GM12878 (cell line): Measurements from ENCODE around the gene SBF1. TPM values are rescaled to one million over a fixed set of nuclear protein-coding genes. Genes with fewer than 3 reads are reported as not detected.
A peak's percentile ranks its signal among the peaks of the same experiment; 100 is the strongest.

Source experiments
- ATAC-seq: fragments of 200-7000 bp; cut with Tn5 transposase; 3 replicates; pipeline ENCODE4 v1.9.1; 2020; ENCODE audit warnings: mild to moderate bottlenecking, moderate library complexity
- BruUV-seq: library from RNA; stranded (reverse); fragments of 400-500 nt; replicated peaks from 2 replicates; lab custom pipeline; 2021; lab: Mats Ljungman, UMichigan
- CTCF ChIA-PET: fragments of 300-600 bp; sonication (Branson Sonifier 250); formaldehyde crosslinking; extraction: SDS; loops from one replicate; lab custom pipeline; 2021; ENCODE audit warnings: inconsistent platforms; lab: Yijun Ruan, JAX
- POLR2A ChIA-PET: fragments of 350-600 bp; formaldehyde crosslinking; extraction: SDS; loops from one replicate; lab custom pipeline; 2021; ENCODE audit warnings: inconsistent platforms; lab: Charles Lee
- RAD21 ChIA-PET: fragments of 300-600 bp; sonication (Branson Sonifier 250); formaldehyde crosslinking; loops from one replicate; lab custom pipeline; 2023; ENCODE audit warnings: antibody characterized with exemption; ENCODE audit not compliant: unreplicated experiment; lab: Charles Lee
- SMC1A ChIA-PET: fragments of 300-600 bp; sonication (Branson Sonifier 250); formaldehyde crosslinking; loops from one replicate; lab custom pipeline; 2023; ENCODE audit not compliant: unreplicated experiment, uncharacterized antibody; lab: Charles Lee
- DNase-seq: peaks from one replicate; pipeline ENCODE4 v3.0.0-alpha.2; 2011; ENCODE audit warnings: low read depth, low spot score
- FAIRE-seq: peaks from 3 replicates; lab custom pipeline; 2011; peaks lifted over from hg19 to GRCh38; lab: Jason Lieb, UNC
- H2AFZ ChIP-seq: 2 replicates; pipeline ENCODE4 v1.6.0; 2011; ENCODE audit warnings: low read depth, low read length, control low read depth; ENCODE audit not compliant: control insufficient read depth
- H3K27ac ChIP-seq: 2 replicates; pipeline ENCODE4 v1.5.1; 2011; ENCODE audit warnings: control low read depth; ENCODE audit not compliant: control insufficient read depth, insufficient read depth
- H3K27me3 ChIP-seq, 2 experiments: replicated peaks in 1 of 2; 2 replicates each; pipeline versions ENCODE4 v1.6.0 to v1.6.1; 2011; ENCODE audit warnings: low read length in 1 of 2; ENCODE audit not compliant: control insufficient read depth in 2 of 2, insufficient read depth in 2 of 2
- H3K36me3 ChIP-seq, 2 experiments: 2 replicates each; pipeline ENCODE4 v1.5.1; 2011; ENCODE audit warnings: low read length in 1 of 2; ENCODE audit not compliant: control insufficient read depth in 2 of 2, insufficient read depth in 2 of 2
- H3K4me1 ChIP-seq: 2 replicates; pipeline ENCODE4 v1.6.1; 2011; ENCODE audit warnings: mild to moderate bottlenecking, low read length, moderate library complexity, mixed read lengths; ENCODE audit not compliant: control insufficient read depth, insufficient read depth
- H3K4me2 ChIP-seq: 2 replicates; pipeline ENCODE4 v1.6.0; 2011; ENCODE audit warnings: control low read depth; ENCODE audit not compliant: control insufficient read depth, insufficient read depth
- H3K4me3 ChIP-seq: fragments of 200-600 bp; sonication (generic); 2 replicates; pipeline ENCODE4 v1.5.1; 2016
- H3K79me2 ChIP-seq: 2 replicates; pipeline ENCODE4 v1.6.0; 2011; ENCODE audit warnings: low read length; ENCODE audit not compliant: control insufficient read depth, insufficient read depth
- H3K9ac ChIP-seq: 2 replicates; pipeline ENCODE4 v1.8.0; 2011; ENCODE audit warnings: low read length, control low read depth, mixed read lengths; ENCODE audit not compliant: control insufficient read depth, insufficient read depth
- H3K9me3 ChIP-seq: replicated peaks from 3 replicates; pipeline ENCODE4 v1.5.1; 2011; ENCODE audit warnings: mild to moderate bottlenecking, low read length; ENCODE audit not compliant: control insufficient read depth, insufficient read depth
- H4K20me1 ChIP-seq: 2 replicates; pipeline ENCODE4 v1.6.0; 2011; ENCODE audit not compliant: control insufficient read depth, insufficient read depth
- BHLHE40 ChIP-seq, 2 experiments: fragments of 450-650 bp in 1 of 2; IDR thresholded peaks; 2 replicates each; pipeline ENCODE4 v1.6.1; 2011 to 2017; ENCODE audit warnings: low read depth in 2 of 2, borderline replicate concordance in 1 of 2, improper control_type of control experiment in 1 of 2, low read length in 1 of 2, mild to moderate bottlenecking in 1 of 2
- FOXK2 ChIP-seq: fragments of 450-650 bp; IDR thresholded peaks from 2 replicates; pipeline ENCODE4 v1.6.1; 2017; ENCODE audit warnings: mild to moderate bottlenecking, moderate library complexity
- GABPA ChIP-seq: IDR thresholded peaks from 2 replicates; pipeline ENCODE4 v1.6.1; 2014; ENCODE audit warnings: antibody characterized with exemption, low read depth, mild to moderate bottlenecking, inconsistent platforms
- LARP7 ChIP-seq: fragments of 450-650 bp; IDR thresholded peaks from 2 replicates; pipeline ENCODE4 v1.6.1; 2017; ENCODE audit warnings: mild to moderate bottlenecking
- POLR2A ChIP-seq: IDR thresholded peaks from 2 replicates; pipeline ENCODE4 v1.6.1; 2011; ENCODE audit warnings: low read depth, mild to moderate bottlenecking, low read length
- RAD51 ChIP-seq: fragments of 450-650 bp; IDR thresholded peaks from 2 replicates; pipeline ENCODE4 v1.6.1; 2016; ENCODE audit warnings: moderate library complexity, mild to moderate bottlenecking, inconsistent platforms
- RELA ChIP-seq: fragments of 450-650 bp; IDR thresholded peaks from 2 replicates; pipeline ENCODE4 v1.8.0; 2014; ENCODE audit warnings: borderline replicate concordance; ENCODE audit not compliant: partially characterized antibody
- SREBF1 ChIP-seq: IDR thresholded peaks from 2 replicates; pipeline ENCODE4 v1.6.1; 2012; ENCODE audit warnings: mild to moderate bottlenecking, low read length
- STAT1 ChIP-seq: fragments of 450-650 bp; conservative IDR thresholded peaks from 2 replicates; pipeline ENCODE4 v1.6.1; 2014; ENCODE audit warnings: antibody characterized with exemption, mild to moderate bottlenecking
- WRNIP1 ChIP-seq: IDR thresholded peaks from 2 replicates; pipeline ENCODE4 v1.6.1; 2011; ENCODE audit warnings: low read depth, low read length, improper control_type of control experiment, borderline replicate concordance
- ZNF274 ChIP-seq: IDR thresholded peaks from one replicate; pipeline ENCODE4 v1.8.0; 2011; ENCODE audit not compliant: insufficient read length, insufficient read depth
- WGBS: methylation state at CpG from one replicate; pipeline ENCODE4 v1.1.6; 2016; ENCODE audit warnings: low lambda C conversion rate; ENCODE audit not compliant: insufficient replicate concordance, insufficient coverage; ENCODE audit errors: missing lambda C conversion rate; 5-methylcytosine and 5-hydroxymethylcytosine counted together
- in situ Hi-C: fragments of 300-500 bp; cut with MboI; formaldehyde crosslinking; loops from 9 replicates; pipeline ENCODE4 v1.14.3; 2018; ENCODE audit warnings: mixed read lengths
- intact Hi-C: fragments of 100-400 bp; cut with micrococcal nuclease; formaldehyde crosslinking; loops from one replicate; pipeline ENCODE4 v1.14.2; 2022; ENCODE audit not compliant: unreplicated experiment
- polyA plus RNA-seq, 11 experiments: library from polyadenylated mRNA; depleted of rRNA in 4 of 11; unstranded in 6 of 11; stranded (reverse) in 5 of 11; fragments of >200 nt; fragmentation: Nextera tagmentation in 4 of 11; fragmentation: Illumina TruSeq in 1 of 11; extraction: Ambion mirVana in 4 of 11; extraction: Trizol in 1 of 11; gene quantifications; 1 replicate in 1 of 11; 2 replicates in 10 of 11; pipeline versions ENCODE4 v1.2.1 to v1.2.3, GENCODE V29; 2011 to 2016; ENCODE audit warnings: inconsistent platforms in 2 of 11, missing spikeins in 2 of 11, low read depth in 1 of 11
- total RNA-seq, 4 experiments: library from RNA; depleted of rRNA in 3 of 4; stranded (reverse); fragments of >200 nt in 3 of 4; fragmentation: Illumina TruSeq in 1 of 4; extraction: Trizol in 1 of 4; gene quantifications; 2 replicates each; pipeline versions ENCODE4 v1.2.1 to v1.2.3, GENCODE V29; 2013 to 2021
- TF ChIP-seq, protein P1 (sequence below): IDR thresholded peaks from 2 replicates; pipeline ENCODE4 v1.6.1; 2011; ENCODE audit warnings: borderline replicate concordance, low read depth, mild to moderate bottlenecking, moderate library complexity, mixed read lengths, low read length; ENCODE audit not compliant: insufficient read depth; ENCODE audit errors: extremely low read length
- TF ChIP-seq, protein P2 (sequence below): fragments of 450-650 bp; IDR thresholded peaks from 2 replicates; pipeline ENCODE4 v1.6.1; 2016; ENCODE audit warnings: mild to moderate bottlenecking
- TF ChIP-seq, protein P3 (sequence below): fragments of 450-650 bp; IDR thresholded peaks from 2 replicates; pipeline ENCODE4 v1.6.1; 2016; ENCODE audit warnings: mild to moderate bottlenecking, moderate library complexity, borderline replicate concordance

The SBF1 gene
- total and polyA plus RNA-seq, 10 of the 15 experiments (the other 5 are each of a cell fraction or from before 2014, with no cell fraction given), result 0.23 to 95.0 (median 17.8) TPM

DNA sequence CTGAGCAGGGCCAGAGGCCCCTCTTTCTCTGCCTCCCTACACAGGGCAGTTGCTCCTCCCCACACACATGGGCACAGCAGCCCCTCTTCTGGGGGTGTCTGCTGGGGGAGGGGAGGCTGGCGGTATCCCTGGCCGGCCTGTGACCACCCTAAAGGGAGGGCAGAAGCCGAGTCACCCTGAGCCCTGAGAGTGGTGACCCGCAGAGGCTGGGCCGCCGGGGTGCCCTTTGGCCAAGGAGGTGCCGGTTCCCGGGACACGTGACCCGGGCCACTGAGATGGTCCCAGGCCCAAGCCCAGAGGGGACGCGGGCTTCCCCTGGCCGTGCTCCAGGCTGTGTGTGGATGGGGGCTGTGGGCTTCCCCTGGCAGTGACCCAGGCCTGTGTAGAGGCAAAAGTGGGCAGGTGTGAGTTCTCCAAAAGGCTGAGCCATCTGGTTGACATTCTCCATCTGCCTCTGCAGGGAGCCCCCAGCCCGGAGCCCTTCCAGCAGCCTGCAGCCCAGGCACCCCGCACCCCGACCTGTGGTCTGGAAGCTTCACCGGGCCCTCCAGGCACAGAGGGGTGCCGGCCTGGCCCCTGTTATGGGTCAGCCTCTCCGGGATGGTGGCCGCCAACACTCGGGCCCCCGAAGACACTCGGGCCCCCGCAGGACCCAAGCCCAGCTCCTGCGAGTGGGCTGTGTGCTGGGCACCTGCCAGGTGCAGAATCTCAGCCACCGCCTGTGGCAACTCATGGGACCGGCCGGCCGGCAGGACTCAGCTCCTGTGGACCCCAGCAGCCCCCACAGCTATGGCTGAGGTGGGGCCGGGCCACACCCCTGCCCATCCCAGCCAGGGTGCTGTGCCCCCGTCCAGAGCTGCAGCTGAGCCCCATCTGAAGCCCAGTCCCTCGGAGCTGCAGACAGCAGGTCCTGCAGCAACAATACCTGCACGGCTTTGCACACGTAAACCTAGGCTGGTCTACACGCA lies 7.6 kb upstream of the SBF1 start:
- intact Hi-C loops, result no loop called here
- in situ Hi-C loops, result no loop called here
- H3K9ac ChIP-seq, result no peak overlapping the region
- H3K36me3 ChIP-seq, result no peaks in the 10 kb centered on the region
- SMC1A ChIA-PET, result no interaction called here
- H3K79me2 ChIP-seq, result no peaks in the 10 kb centered on the region
- no TSS peak for BruUV-seq
- peak overlapping the region; percentile 59 for H3K4me2 ChIP-seq
- peak overlapping the region; percentile 55; the same call in 1 of the 2 replicates for H3K4me3 ChIP-seq
- no peak overlapping the region for H3K27ac ChIP-seq
- no peak overlapping the region for H2AFZ ChIP-seq
- 69% methylated on average over 29 of the region's 35 CpGs for WGBS
- CTCF ChIA-PET, result no interaction called here
- RAD21 ChIA-PET, result no interaction called here
- ATAC-seq (peak; percentile 51), DNase-seq (no peak), FAIRE-seq (no peak)
- POLR2A ChIA-PET, result no interaction called here
- peaks cover 0 to 3% of the 10 kb centered on the region in 2 experiments; a peak in 2 of 4 replicates for H3K27me3 ChIP-seq
- no peaks in the 10 kb centered on the region for H4K20me1 ChIP-seq
- H3K4me1 ChIP-seq, result no peaks in the 10 kb centered on the region
- peak in 1 of 2 experiments; percentile 59; a peak in 1 of 4 replicates for TF ChIP-seq BHLHE40 (IDR thresholded peaks at IDR 0.05; ENCODE audit: borderline replicate concordance in 1 of 2, low read depth in 2 of 2, low read length in 1 of 2)
- TF ChIP-seq, protein P1, sequence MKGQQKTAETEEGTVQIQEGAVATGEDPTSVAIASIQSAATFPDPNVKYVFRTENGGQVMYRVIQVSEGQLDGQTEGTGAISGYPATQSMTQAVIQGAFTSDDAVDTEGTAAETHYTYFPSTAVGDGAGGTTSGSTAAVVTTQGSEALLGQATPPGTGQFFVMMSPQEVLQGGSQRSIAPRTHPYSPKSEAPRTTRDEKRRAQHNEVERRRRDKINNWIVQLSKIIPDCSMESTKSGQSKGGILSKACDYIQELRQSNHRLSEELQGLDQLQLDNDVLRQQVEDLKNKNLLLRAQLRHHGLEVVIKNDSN, result peak; percentile 70
- TF ChIP-seq, protein P2, sequence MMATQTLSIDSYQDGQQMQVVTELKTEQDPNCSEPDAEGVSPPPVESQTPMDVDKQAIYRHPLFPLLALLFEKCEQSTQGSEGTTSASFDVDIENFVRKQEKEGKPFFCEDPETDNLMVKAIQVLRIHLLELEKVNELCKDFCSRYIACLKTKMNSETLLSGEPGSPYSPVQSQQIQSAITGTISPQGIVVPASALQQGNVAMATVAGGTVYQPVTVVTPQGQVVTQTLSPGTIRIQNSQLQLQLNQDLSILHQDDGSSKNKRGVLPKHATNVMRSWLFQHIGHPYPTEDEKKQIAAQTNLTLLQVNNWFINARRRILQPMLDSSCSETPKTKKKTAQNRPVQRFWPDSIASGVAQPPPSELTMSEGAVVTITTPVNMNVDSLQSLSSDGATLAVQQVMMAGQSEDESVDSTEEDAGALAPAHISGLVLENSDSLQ, result no peak
- TF ChIP-seq POLR2A, result no peak
- no peak for TF ChIP-seq ZNF274
- TF ChIP-seq, protein P3, sequence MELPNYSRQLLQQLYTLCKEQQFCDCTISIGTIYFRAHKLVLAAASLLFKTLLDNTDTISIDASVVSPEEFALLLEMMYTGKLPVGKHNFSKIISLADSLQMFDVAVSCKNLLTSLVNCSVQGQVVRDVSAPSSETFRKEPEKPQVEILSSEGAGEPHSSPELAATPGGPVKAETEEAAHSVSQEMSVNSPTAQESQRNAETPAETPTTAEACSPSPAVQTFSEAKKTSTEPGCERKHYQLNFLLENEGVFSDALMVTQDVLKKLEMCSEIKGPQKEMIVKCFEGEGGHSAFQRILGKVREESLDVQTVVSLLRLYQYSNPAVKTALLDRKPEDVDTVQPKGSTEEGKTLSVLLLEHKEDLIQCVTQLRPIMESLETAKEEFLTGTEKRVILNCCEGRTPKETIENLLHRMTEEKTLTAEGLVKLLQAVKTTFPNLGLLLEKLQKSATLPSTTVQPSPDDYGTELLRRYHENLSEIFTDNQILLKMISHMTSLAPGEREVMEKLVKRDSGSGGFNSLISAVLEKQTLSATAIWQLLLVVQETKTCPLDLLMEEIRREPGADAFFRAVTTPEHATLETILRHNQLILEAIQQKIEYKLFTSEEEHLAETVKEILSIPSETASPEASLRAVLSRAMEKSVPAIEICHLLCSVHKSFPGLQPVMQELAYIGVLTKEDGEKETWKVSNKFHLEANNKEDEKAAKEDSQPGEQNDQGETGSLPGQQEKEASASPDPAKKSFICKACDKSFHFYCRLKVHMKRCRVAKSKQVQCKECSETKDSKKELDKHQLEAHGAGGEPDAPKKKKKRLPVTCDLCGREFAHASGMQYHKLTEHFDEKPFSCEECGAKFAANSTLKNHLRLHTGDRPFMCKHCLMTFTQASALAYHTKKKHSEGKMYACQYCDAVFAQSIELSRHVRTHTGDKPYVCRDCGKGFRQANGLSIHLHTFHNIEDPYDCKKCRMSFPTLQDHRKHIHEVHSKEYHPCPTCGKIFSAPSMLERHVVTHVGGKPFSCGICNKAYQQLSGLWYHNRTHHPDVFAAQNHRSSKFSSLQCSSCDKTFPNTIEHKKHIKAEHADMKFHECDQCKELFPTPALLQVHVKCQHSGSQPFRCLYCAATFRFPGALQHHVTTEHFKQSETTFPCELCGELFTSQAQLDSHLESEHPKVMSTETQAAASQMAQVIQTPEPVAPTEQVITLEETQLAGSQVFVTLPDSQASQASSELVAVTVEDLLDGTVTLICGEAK, result no peak
- TF ChIP-seq RAD51, result peak; percentile 17; the same call in 1 of the 2 replicates
- TF ChIP-seq GABPA, result no peak
- peak; percentile 34 for TF ChIP-seq RELA
- no peak for TF ChIP-seq WRNIP1
- no peak for TF ChIP-seq SREBF1
- TF ChIP-seq LARP7, result no peak
- TF ChIP-seq FOXK2, result no peak
- no peak for TF ChIP-seq STAT1
- H3K9me3 ChIP-seq, result no peaks in the 10 kb centered on the region
